Measurements from ENCODE around the gene LRRC41. TPM values are rescaled to one million over a fixed set of nuclear protein-coding genes. Genes with fewer than 3 reads are reported as not detected.
A peak's percentile ranks its signal among the peaks of the same experiment; 100 is the strongest.

LRRC41 gene
- polyA plus RNA-seq, 3 donors: 22.9 to 50.9 (median 47.4) TPM

DNA sequence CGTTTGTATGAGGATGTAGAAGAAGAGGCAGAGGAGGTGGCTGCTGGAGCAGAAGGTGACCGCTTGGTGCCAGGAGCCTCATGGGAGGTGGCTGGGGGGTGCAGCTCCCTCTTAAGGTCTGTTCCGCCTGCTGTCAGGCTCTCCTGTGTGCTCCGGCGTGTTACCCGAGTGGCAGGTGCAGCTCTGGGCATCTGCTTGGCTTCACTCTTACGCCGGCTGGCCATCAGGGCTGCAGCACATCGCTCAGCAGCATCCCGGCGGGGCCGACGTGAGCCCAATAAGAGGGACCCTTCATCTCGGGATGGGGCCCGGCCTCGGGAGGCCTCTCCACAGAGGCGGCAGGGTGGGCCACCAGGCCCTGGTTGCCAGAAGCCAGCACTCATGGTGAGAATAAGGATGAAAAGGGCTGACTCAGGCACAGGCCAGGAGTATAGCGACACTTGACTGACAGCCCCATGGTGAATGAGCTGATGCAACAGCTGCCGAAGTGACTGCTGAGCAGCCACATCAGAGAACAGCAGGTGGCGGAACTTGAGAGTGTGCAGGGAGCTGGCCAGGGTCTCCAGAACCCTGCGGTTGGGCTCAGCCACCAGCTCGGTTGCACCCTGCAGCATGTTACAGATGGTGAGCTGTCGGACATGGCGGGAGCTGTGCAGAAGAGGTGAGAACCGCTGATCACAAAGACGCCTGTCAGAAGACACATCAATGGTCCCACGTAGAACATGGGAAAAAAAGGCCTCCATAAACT lies 17.5 kb downstream of the LRRC41 start:
- H4K20me1 ChIP-seq (ENCODE audit: insufficient read depth, low read length): no peaks in the 10 kb centered on the region
- intact Hi-C loops (cut with micrococcal nuclease): no loop called here
- Mint-ChIP-seq H3K36me3 (peaks cover 64 to 76% of the 10 kb centered on the region in 2 donors), H3K27me3 (ENCODE audit: low read depth in 3 of 3) (no peaks in the 10 kb centered on the region), H3K9me3 (no peaks in the 10 kb centered on the region), H3K27ac (no peak overlapping the region), H3K4me1 (peaks cover 7% of the 10 kb centered on the region), H3K4me3 (peak overlapping the region in 1 of 2 donors; percentile 18)
- no peak overlapping the region for H3K9ac ChIP-seq (ENCODE audit: insufficient read depth, low read length, poor library complexity, severe bottlenecking)
- no peak overlapping the region for H3K4me2 ChIP-seq (replicated peaks; ENCODE audit: extremely low read depth, low read length, poor library complexity, severe bottlenecking)
- no peak overlapping the region for H3K27ac ChIP-seq (ENCODE audit: low read depth in 1 of 2, low read length in 2 of 2)
- no peak overlapping the region for H3K4me3 ChIP-seq (replicated peaks in 1 of 3; ENCODE audit: low read depth in 2 of 3, low read length in 3 of 3)
- H3K79me2 ChIP-seq (ENCODE audit: insufficient read depth, low read length): no peaks in the 10 kb centered on the region
- 93% methylated on average over 27 of the region's 27 CpGs for WGBS (ENCODE audit: insufficient coverage)
- no peaks in the 10 kb centered on the region for H3K27me3 ChIP-seq (ENCODE audit: control insufficient read depth in 2 of 2, insufficient read depth in 2 of 2, low read length in 2 of 2)
- no peak for TF ChIP-seq CTCF (IDR thresholded peaks at IDR 0.05)
- H3K9me3 ChIP-seq (replicated peaks in 1 of 2; ENCODE audit: control insufficient read depth in 1 of 2, insufficient read depth in 1 of 2, low read length in 2 of 2): no peaks in the 10 kb centered on the region
- peaks cover 49 to 80% of the 10 kb centered on the region in 2 donors for H3K36me3 ChIP-seq (replicated peaks in 1 of 2; ENCODE audit: control insufficient read depth in 1 of 2, insufficient read depth in 2 of 2, low read length in 2 of 2)
- DNase-seq: no peak
- no peak overlapping the region for H2AFZ ChIP-seq (ENCODE audit: insufficient read depth, low read depth, low read length, poor library complexity, severe bottlenecking)
- peaks cover 0 to 4% of the 10 kb centered on the region in 2 donors for H3K4me1 ChIP-seq (ENCODE audit: control insufficient read depth in 1 of 2, insufficient read depth in 2 of 2, low read length in 2 of 2)

GRCh38 chr1:46284597-46285564 lies 18.5 kb downstream of the LRRC41 start:
- H3K4me2 ChIP-seq (replicated peaks; ENCODE audit: extremely low read depth, low read length, poor library complexity, severe bottlenecking): no peak overlapping the region
- no peaks in the 10 kb centered on the region for H4K20me1 ChIP-seq (ENCODE audit: insufficient read depth, low read length)
- H3K4me1 ChIP-seq (ENCODE audit: control insufficient read depth in 1 of 2, insufficient read depth in 2 of 2, low read length in 2 of 2): peaks cover 0 to 4% of the 10 kb centered on the region in 2 donors
- H3K27ac ChIP-seq (ENCODE audit: low read depth in 1 of 2, low read length in 2 of 2): no peak overlapping the region
- WGBS (ENCODE audit: insufficient coverage): 77% methylated on average over 2 of the region's 3 CpGs
- peak overlapping the region in 1 of 7 donors; percentile 20 for H3K27ac Mint-ChIP-seq
- DNase-seq: no peak
- H2AFZ ChIP-seq (ENCODE audit: insufficient read depth, low read depth, low read length, poor library complexity, severe bottlenecking): no peak overlapping the region
- H3K4me1 Mint-ChIP-seq: peaks cover 7% of the 10 kb centered on the region
- H3K27me3 ChIP-seq (ENCODE audit: control insufficient read depth in 2 of 2, insufficient read depth in 2 of 2, low read length in 2 of 2): no peaks in the 10 kb centered on the region
- intact Hi-C loops (cut with micrococcal nuclease): no loop called here
- no peaks in the 10 kb centered on the region for H3K9me3 Mint-ChIP-seq
- H3K79me2 ChIP-seq (ENCODE audit: insufficient read depth, low read length): no peaks in the 10 kb centered on the region
- H3K36me3 Mint-ChIP-seq: peaks cover 72 to 81% of the 10 kb centered on the region in 2 donors
- no peaks in the 10 kb centered on the region for H3K27me3 Mint-ChIP-seq (ENCODE audit: low read depth in 3 of 3)
- H3K36me3 ChIP-seq (replicated peaks in 1 of 2; ENCODE audit: control insufficient read depth in 1 of 2, insufficient read depth in 2 of 2, low read length in 2 of 2): peaks cover 58 to 90% of the 10 kb centered on the region in 2 donors
- no peak overlapping the region for H3K4me3 ChIP-seq (replicated peaks in 1 of 3; ENCODE audit: low read depth in 2 of 3, low read length in 3 of 3)
- H3K4me3 Mint-ChIP-seq: no peak overlapping the region
- H3K9me3 ChIP-seq (replicated peaks in 1 of 2; ENCODE audit: control insufficient read depth in 1 of 2, insufficient read depth in 1 of 2, low read length in 2 of 2): no peaks in the 10 kb centered on the region
- H3K9ac ChIP-seq (ENCODE audit: insufficient read depth, low read length, poor library complexity, severe bottlenecking): no peak overlapping the region
- no peak for TF ChIP-seq CTCF (IDR thresholded peaks at IDR 0.05)
